Endodermal cell (in vitro differentiated cells): Measurements from ENCODE around the gene MAN2B2. TPM values are rescaled to one million over a fixed set of nuclear protein-coding genes. Genes with fewer than 3 reads are reported as not detected.

Experiments
- DNase-seq: peaks from one replicate; pipeline ENCODE4 v3.0.0-alpha.2; 2017
- H3K27ac ChIP-seq: 2 replicates; pipeline ENCODE4 v1.5.1; 2013; ENCODE audit warnings: mild to moderate bottlenecking, low read depth, low read length, moderate library complexity
- H3K27me3 ChIP-seq: 2 replicates; pipeline ENCODE4 v1.6.1; 2013; ENCODE audit warnings: mild to moderate bottlenecking, low read length, moderate library complexity; ENCODE audit not compliant: insufficient read depth, control insufficient read depth, poor library complexity, severe bottlenecking
- H3K36me3 ChIP-seq: 2 replicates; pipeline ENCODE4 v1.7.0; 2013; ENCODE audit warnings: mild to moderate bottlenecking, low read length, moderate library complexity; ENCODE audit not compliant: control insufficient read depth, insufficient read depth
- H3K4me1 ChIP-seq: one replicate; pipeline ENCODE4 v1.7.0; 2013; ENCODE audit warnings: low read length; ENCODE audit not compliant: control insufficient read depth, insufficient read depth
- H3K4me3 ChIP-seq: 2 replicates; pipeline ENCODE4 v1.5.1; 2013; ENCODE audit warnings: mild to moderate bottlenecking, low read length, moderate library complexity
- H3K9ac ChIP-seq: 2 replicates; pipeline ENCODE4 v1.6.1; 2013; ENCODE audit warnings: mild to moderate bottlenecking, low read length, moderate library complexity; ENCODE audit not compliant: poor library complexity, severe bottlenecking; ENCODE audit errors: extremely low read depth
- H3K9me3 ChIP-seq: 2 replicates; pipeline ENCODE4 v1.6.1; 2013; ENCODE audit warnings: mild to moderate bottlenecking, low read length, moderate library complexity; ENCODE audit not compliant: control insufficient read depth
- H3K27ac Mint-ChIP-seq: 2 replicates; pipeline ENCODE4 v1.8.0; 2020; ENCODE audit warnings: mixed read lengths
- H3K27me3 Mint-ChIP-seq: 2 replicates; pipeline ENCODE4 v1.8.0; 2021; ENCODE audit warnings: mild to moderate bottlenecking, mixed read lengths; ENCODE audit not compliant: insufficient read depth
- H3K36me3 Mint-ChIP-seq: 2 replicates; pipeline ENCODE4 v1.8.0; 2020; ENCODE audit warnings: low read depth, mixed read lengths
- H3K4me1 Mint-ChIP-seq: 2 replicates; pipeline ENCODE4 v1.8.0; 2020; ENCODE audit warnings: mixed read lengths
- H3K4me3 Mint-ChIP-seq: 2 replicates; pipeline ENCODE4 v1.8.0; 2020; ENCODE audit warnings: mild to moderate bottlenecking, moderate library complexity, mixed read lengths
- H3K9me3 Mint-ChIP-seq: 2 replicates; pipeline ENCODE4 v1.8.0; 2020; ENCODE audit warnings: mild to moderate bottlenecking, mixed read lengths
- WGBS, 2 experiments: methylation state at CpG; one replicate each; pipeline versions ENCODE4 v1.1.5 to v1.1.7; 2013; ENCODE audit warnings: missing lambda C conversion rate in 2 of 2, mixed read lengths in 1 of 2; ENCODE audit not compliant: insufficient coverage in 1 of 2, insufficient read length in 1 of 2; 5-methylcytosine and 5-hydroxymethylcytosine counted together
- total RNA-seq, 2 donors: library from RNA; stranded (reverse); fragmentation: NEBNext Ultra II Directional in 1 of 2; extraction: Animal tissue kit (Norgen Biotek cat#: 25700) in 1 of 2; gene quantifications; 2 replicates in 1 of 2; 3 replicates in 1 of 2; pipeline ENCODE4 v1.2.1, GENCODE V29; 2021
- TF ChIP-seq, protein P1 (sequence below): fragments of 200-600 bp; sonication (generic); conservative IDR thresholded peaks from 2 replicates; pipeline ENCODE4 v1.5.0; 2021; ENCODE audit warnings: antibody characterized with exemption, mild to moderate bottlenecking

The MAN2B2 gene
- total RNA-seq, 2 donors from 2014 or later = 13.3 to 20.8 TPM

DNA sequence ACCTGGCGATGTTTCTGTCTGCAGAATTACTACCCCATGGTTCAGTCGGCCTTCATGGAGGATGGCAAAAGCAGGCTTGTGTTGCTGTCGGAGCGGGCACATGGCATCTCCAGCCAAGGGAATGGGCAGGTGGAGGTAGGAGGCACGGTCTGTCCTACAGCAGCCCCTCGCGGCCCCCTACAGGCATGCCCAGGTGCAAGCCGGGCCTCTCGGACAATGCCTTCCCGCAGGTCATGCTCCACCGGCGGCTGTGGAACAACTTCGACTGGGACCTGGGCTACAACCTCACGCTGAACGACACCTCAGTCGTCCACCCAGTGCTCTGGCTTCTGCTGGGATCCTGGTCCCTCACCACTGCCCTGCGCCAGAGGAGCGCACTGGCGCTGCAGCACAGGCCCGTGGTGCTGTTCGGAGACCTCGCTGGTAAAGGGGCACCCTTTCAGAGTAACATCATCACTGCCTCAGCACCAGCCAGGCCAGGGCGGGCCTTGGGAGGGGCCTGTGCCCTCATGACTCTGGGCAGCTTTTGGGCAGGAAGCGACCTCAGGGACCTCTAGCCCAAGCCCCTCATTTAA lies 36.0 kb downstream of the MAN2B2 start:
- Histone ChIP-seq H3K27ac (no peak overlapping the region), H3K36me3 (peaks cover 16% of the 10 kb centered on the region), H3K27me3 (no peaks in the 10 kb centered on the region), H3K4me3 (no peak overlapping the region), H3K4me1 (no peaks in the 10 kb centered on the region), H3K9ac (no peak overlapping the region), H3K9me3 (no peaks in the 10 kb centered on the region)
- H3K9me3 Mint-ChIP-seq = peaks cover 1% of the 10 kb centered on the region
- H3K4me3 Mint-ChIP-seq = no peak overlapping the region
- TF ChIP-seq, protein P1, sequence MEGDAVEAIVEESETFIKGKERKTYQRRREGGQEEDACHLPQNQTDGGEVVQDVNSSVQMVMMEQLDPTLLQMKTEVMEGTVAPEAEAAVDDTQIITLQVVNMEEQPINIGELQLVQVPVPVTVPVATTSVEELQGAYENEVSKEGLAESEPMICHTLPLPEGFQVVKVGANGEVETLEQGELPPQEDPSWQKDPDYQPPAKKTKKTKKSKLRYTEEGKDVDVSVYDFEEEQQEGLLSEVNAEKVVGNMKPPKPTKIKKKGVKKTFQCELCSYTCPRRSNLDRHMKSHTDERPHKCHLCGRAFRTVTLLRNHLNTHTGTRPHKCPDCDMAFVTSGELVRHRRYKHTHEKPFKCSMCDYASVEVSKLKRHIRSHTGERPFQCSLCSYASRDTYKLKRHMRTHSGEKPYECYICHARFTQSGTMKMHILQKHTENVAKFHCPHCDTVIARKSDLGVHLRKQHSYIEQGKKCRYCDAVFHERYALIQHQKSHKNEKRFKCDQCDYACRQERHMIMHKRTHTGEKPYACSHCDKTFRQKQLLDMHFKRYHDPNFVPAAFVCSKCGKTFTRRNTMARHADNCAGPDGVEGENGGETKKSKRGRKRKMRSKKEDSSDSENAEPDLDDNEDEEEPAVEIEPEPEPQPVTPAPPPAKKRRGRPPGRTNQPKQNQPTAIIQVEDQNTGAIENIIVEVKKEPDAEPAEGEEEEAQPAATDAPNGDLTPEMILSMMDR = no peak
- no peak overlapping the region for H3K27ac Mint-ChIP-seq
- peaks cover 58% of the 10 kb centered on the region for H3K36me3 Mint-ChIP-seq
- no peaks in the 10 kb centered on the region for H3K4me1 Mint-ChIP-seq
- H3K27me3 Mint-ChIP-seq = no peaks in the 10 kb centered on the region
- no peak for DNase-seq
- WGBS, 2 experiments = 96% methylated on average over 16 to 24 of the region's 24 CpGs

DNA sequence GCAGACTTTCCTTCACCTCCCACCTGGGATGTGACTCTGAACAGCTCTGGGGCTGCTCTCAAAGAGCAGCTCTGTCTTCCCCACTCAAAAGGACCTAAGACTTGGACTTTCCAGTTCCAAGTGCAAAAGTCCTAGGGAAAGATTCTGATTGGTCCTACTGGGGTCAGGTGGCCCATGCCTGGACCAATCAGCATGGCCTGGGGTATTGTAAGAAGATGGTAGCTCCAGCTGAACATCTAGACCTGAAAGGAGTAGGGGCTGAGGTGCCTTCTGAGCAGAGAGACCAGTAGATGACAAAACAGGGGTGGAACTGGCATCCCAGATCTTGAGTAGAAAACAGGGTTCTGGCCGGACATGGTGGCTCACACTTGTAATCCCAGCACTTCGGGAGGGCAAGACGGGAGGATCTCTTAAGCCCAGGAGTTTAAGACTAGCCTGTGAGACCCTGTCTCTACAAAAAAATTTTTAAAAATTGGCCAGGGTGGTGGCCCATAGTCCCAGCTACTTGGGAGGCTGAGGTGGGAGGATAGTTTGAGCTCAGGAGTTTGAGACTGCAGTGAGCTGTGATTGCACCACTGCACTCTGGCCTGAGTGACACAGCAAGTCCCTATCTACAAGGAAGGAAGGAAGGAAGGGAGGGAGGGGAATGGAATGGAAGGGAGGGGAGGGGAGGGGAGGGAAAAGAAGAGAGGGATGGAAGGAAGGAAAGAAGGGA lies 38.1 kb downstream of the MAN2B2 start:
- Mint-ChIP-seq H3K4me3 (no peak overlapping the region), H3K36me3 (peaks cover 58% of the 10 kb centered on the region), H3K27ac (no peak overlapping the region), H3K27me3 (no peaks in the 10 kb centered on the region), H3K9me3 (peaks cover 3% of the 10 kb centered on the region), H3K4me1 (no peaks in the 10 kb centered on the region)
- Histone ChIP-seq H3K4me1 (no peaks in the 10 kb centered on the region), H3K27ac (no peak overlapping the region), H3K4me3 (no peak overlapping the region), H3K27me3 (no peaks in the 10 kb centered on the region), H3K9ac (no peak overlapping the region), H3K36me3 (peaks cover 12% of the 10 kb centered on the region), H3K9me3 (no peaks in the 10 kb centered on the region)
- TF ChIP-seq, protein P1 = no peak
- 89 to 96% methylated on average over 3 of the region's 3 CpGs for WGBS, 2 experiments
- no peak for DNase-seq

DNA sequence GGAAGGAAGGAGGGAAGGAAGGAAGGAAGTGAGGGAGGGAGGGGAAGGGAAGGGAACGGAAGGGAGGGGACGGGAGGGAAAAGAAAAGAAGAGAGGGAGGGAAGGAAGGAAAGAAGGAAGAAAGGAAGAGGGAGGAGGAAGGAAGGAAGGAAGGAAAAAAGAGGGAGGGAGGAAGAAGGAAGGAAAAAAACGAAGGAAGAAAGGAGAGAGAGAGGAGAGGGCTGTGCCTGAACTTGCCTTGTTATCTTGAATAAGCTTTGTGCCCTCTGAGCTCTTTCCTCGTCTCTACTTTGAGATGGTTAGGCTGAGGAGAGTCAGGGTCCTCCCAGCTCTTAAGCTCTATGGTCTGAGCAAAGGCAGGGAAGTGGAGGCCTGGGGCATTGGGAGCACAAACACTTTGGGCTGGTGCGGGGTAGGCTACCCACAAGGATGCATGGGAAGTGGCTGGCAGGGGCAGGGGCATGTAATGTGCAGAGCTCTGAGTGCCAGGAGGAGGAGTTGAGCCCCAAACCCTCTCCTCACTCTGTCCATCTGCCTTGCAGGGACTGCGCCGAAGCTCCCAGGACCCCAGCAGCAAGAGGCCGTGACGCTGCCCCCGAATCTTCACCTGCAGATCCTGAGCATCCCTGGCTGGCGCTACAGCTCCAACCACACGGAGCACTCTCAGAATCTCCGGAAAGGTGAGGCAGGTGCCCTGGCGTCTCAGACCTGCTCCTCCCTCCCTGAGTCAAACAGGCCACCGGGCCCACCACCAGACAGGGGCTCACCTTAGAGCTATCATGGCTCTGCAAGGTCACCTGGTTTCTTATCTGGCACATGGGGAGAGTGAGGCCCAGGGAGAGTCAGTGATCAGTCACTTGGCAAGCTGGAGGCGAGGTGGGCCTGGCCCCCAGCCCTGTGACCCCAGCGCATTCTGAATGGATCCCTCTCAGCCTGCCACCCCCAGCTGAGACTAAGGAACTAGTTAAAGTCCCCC lies 39.0 kb downstream of the MAN2B2 start:
- H3K4me3 ChIP-seq = no peak overlapping the region
- peaks cover 3% of the 10 kb centered on the region for H3K9me3 Mint-ChIP-seq
- H3K36me3 Mint-ChIP-seq = peaks cover 58% of the 10 kb centered on the region
- DNase-seq = no peak
- H3K36me3 ChIP-seq = peaks cover 16% of the 10 kb centered on the region
- no peak overlapping the region for H3K4me3 Mint-ChIP-seq
- H3K27ac Mint-ChIP-seq = no peak overlapping the region
- TF ChIP-seq, protein P1 = no peak
- no peaks in the 10 kb centered on the region for H3K9me3 ChIP-seq
- no peaks in the 10 kb centered on the region for H3K27me3 Mint-ChIP-seq
- no peak overlapping the region for H3K9ac ChIP-seq
- 87 to 90% methylated on average over 11 to 17 of the region's 17 CpGs for WGBS, 2 experiments
- no peaks in the 10 kb centered on the region for H3K27me3 ChIP-seq
- no peaks in the 10 kb centered on the region for H3K4me1 Mint-ChIP-seq
- no peak overlapping the region for H3K27ac ChIP-seq
- H3K4me1 ChIP-seq = no peaks in the 10 kb centered on the region
